Measurements from ENCODE around the gene SLC13A5. TPM values are rescaled to one million over a fixed set of nuclear protein-coding genes. Genes with fewer than 3 reads are reported as not detected.

SLC13A5 gene
- total RNA-seq, 4 donors from 2014 or later = 0.61 to 2.8 TPM; not detected in 2

DNA sequence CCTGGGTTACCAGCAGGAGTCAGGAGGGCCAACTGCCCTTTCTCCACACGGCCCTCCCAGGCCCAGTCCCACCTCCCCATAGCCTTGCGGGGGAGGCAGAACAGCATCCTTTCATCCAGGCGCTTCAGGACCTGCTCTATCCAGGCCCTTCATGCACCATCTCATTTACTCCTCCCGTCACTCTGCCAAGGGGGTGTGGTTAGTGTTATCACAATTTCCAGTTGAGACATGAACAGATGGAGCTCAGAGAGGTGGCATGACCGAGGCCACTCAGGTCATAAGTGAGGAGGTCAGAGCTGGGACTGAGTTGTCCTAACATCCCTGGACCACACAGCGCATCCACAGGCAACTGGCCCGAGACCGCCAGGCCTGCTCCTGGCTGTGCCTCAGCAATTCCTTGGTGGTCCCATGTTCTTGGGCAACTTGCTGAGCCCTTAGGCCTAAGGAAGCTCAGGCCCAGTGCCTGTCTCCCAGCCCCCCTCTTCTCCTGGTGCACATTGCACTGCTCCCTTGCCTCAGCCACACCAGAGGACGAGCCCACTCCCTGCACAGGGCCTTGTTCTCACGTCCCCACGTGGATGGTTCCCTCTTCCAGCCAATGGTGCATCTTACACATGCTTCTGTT lies 37.9 kb downstream of the SLC13A5 start:
- no peaks in the 10 kb centered on the region for H3K9me3 ChIP-seq
- H3K27ac ChIP-seq = no peak overlapping the region
- H3K36me3 ChIP-seq = no peaks in the 10 kb centered on the region
- no peak overlapping the region for H3K4me3 ChIP-seq
- H3K4me1 ChIP-seq = no peaks in the 10 kb centered on the region
- no peak for TF ChIP-seq POLR2A (IDR thresholded peaks at IDR 0.05)
- TF ChIP-seq, protein P1, sequence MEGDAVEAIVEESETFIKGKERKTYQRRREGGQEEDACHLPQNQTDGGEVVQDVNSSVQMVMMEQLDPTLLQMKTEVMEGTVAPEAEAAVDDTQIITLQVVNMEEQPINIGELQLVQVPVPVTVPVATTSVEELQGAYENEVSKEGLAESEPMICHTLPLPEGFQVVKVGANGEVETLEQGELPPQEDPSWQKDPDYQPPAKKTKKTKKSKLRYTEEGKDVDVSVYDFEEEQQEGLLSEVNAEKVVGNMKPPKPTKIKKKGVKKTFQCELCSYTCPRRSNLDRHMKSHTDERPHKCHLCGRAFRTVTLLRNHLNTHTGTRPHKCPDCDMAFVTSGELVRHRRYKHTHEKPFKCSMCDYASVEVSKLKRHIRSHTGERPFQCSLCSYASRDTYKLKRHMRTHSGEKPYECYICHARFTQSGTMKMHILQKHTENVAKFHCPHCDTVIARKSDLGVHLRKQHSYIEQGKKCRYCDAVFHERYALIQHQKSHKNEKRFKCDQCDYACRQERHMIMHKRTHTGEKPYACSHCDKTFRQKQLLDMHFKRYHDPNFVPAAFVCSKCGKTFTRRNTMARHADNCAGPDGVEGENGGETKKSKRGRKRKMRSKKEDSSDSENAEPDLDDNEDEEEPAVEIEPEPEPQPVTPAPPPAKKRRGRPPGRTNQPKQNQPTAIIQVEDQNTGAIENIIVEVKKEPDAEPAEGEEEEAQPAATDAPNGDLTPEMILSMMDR (IDR thresholded peaks at IDR 0.05) = no peak
- no peak for DNase-seq
- intact Hi-C loops (cut with DNase I; ENCODE audit: low total_unique reads) = no loop called here
- peaks cover 0 to 4% of the 10 kb centered on the region in 2 donors for H3K27me3 ChIP-seq

GRCh38 chr17:6674586-6674985 lies 38.6 kb downstream of the SLC13A5 start:
- H3K27me3 ChIP-seq = peaks cover 0 to 4% of the 10 kb centered on the region in 2 donors
- no peak for TF ChIP-seq POLR2A (IDR thresholded peaks at IDR 0.05)
- TF ChIP-seq, protein P1 (IDR thresholded peaks at IDR 0.05) = no peak
- no peaks in the 10 kb centered on the region for H3K9me3 ChIP-seq
- no peak for DNase-seq
- H3K4me3 ChIP-seq = no peak overlapping the region
- H3K4me1 ChIP-seq = no peaks in the 10 kb centered on the region
- no peaks in the 10 kb centered on the region for H3K36me3 ChIP-seq
- intact Hi-C loops (cut with DNase I; ENCODE audit: low total_unique reads) = no loop called here
- no peak overlapping the region for H3K27ac ChIP-seq

GRCh38 chr17:6671431-6671830 lies 41.7 kb downstream of the SLC13A5 start:
- TF ChIP-seq POLR2A (IDR thresholded peaks at IDR 0.05) = no peak
- TF ChIP-seq, protein P1 (IDR thresholded peaks at IDR 0.05) = no peak
- Histone ChIP-seq H3K27ac (no peak overlapping the region), H3K4me3 (no peak overlapping the region), H3K9me3 (no peaks in the 10 kb centered on the region), H3K27me3 (no peaks in the 10 kb centered on the region), H3K36me3 (no peaks in the 10 kb centered on the region), H3K4me1 (no peaks in the 10 kb centered on the region)
- intact Hi-C loops (cut with DNase I; ENCODE audit: low total_unique reads) = no loop called here
- no peak for DNase-seq

DNA sequence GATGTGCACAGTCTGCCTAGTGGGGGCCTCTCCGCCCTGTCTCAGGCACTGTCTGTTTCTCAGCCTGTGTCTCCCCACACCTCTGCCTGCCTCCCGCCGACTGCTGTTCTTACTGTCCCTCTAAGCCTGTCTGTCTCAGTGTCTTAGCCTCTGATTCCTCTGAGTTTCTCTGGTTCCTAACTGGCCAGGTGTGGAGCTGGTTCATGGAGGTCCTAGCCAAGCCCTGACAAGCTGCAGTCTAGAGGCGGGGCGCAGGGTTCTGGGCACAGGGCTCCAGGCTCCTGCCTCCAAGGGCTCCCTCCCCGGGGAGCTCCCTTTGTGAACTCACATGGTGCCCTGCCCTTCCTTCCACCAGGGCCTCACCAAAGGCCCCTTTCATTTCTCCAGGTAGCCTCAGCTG lies 42.2 kb downstream of the SLC13A5 start:
- intact Hi-C loops (cut with DNase I; ENCODE audit: low total_unique reads) = no loop called here
- H3K9me3 ChIP-seq = no peaks in the 10 kb centered on the region
- no peaks in the 10 kb centered on the region for H3K36me3 ChIP-seq
- no peak overlapping the region for H3K4me3 ChIP-seq
- no peak overlapping the region for H3K27ac ChIP-seq
- DNase-seq = no peak
- TF ChIP-seq, protein P1 (IDR thresholded peaks at IDR 0.05) = no peak
- no peak for TF ChIP-seq POLR2A (IDR thresholded peaks at IDR 0.05)
- H3K27me3 ChIP-seq = no peaks in the 10 kb centered on the region
- no peaks in the 10 kb centered on the region for H3K4me1 ChIP-seq

- intact Hi-C loops (cut with DNase I; ENCODE audit: low total_unique reads) = no loop called here
- DNase-seq = no peak
- Histone ChIP-seq H3K9me3 (no peaks in the 10 kb centered on the region), H3K4me1 (no peaks in the 10 kb centered on the region), H3K27ac (no peak overlapping the region), H3K27me3 (no peaks in the 10 kb centered on the region), H3K4me3 (no peak overlapping the region), H3K36me3 (no peaks in the 10 kb centered on the region)
- no peak for TF ChIP-seq POLR2A (IDR thresholded peaks at IDR 0.05)
- TF ChIP-seq, protein P1 (IDR thresholded peaks at IDR 0.05) = no peak
Measured at GRCh38 chr17:6670571-6670970, 42.6 kb downstream of the SLC13A5 start.
